Stimulated activated CD8-positive, alpha-beta memory T cell treated with anti-CD3 and anti-CD28 coated beads, Interleukin-15, amount 100 ng/mL, for 48 hours (primary cell): ENCODE measurements around the gene AUNIP.
"Not testable (repeated sequence)": the region's sequence is repeated elsewhere in the genome, so short reads cannot be mapped to it uniquely, and the experiment has no call there.

Experiments
- DNase-seq, 2 donors: peaks; one replicate each; pipeline ENCODE4 v3.0.0-alpha.2; 2020; ENCODE audit warnings: low read depth in 2 of 2

Gene AUNIP

GRCh38 chr1:25866288-25866687, 7.0 kb upstream of the AUNIP start:
- no peak for DNase-seq

GRCh38 chr1:25864434-25864833, 5.2 kb upstream of the AUNIP start:
- DNase-seq = no peak

GRCh38 chr1:25863486-25864262, 4.4 kb upstream of the AUNIP start:
- no peak for DNase-seq

GRCh38 chr1:25862785-25863485, 3.7 kb upstream of the AUNIP start:
- DNase-seq = no peak

- DNase-seq = no peak
Observed at GRCh38 chr1:25861316-25862286, 2.3 kb upstream of the AUNIP start.

- no peak for DNase-seq
Observed at GRCh38 chr1:25858494-25858893, 763 bp downstream of the AUNIP start.

DNA sequence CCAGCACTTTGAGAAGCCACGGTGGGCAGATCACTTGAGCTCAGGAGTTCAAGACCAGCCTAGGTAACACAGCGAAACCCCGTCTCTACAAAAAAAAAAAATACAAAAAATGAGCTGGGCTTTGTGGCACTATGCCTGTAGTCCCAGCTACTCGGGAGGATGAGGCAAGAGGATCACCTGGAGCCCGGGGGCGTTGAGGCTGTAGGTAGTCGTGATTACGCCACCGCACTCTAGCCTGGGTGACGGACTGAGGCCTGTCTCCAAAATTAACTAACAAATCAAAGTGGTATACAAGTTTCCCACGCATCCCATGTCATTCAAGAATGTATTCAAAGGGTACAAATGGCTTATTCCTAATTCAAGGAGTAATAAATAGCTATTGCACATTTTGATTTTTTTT, 2.4 kb downstream of the AUNIP start:
- no peak for DNase-seq

- no peak for DNase-seq
Observed at GRCh38 chr1:25854554-25854953, 4.7 kb downstream of the AUNIP start.

DNA sequence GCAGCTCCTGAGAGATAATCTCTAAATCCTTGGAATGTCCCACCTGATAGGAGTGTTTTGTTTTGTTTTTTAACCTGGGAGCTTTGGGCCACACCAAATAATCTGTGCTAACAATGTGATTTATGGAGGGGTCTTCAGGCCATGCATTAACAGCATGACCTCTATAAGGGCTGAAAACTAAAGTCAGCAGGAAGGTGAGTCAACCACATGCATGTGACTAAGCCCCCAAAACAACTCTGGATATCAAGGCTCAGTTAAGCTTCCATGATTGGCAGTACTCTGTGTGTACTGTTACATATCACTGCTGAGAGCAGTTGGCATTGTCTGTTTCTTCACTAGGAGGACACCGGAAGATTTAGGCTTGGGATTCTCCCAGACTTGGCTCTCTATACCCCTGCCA, 10.7 kb downstream of the AUNIP start:
- DNase-seq = no peak

DNA sequence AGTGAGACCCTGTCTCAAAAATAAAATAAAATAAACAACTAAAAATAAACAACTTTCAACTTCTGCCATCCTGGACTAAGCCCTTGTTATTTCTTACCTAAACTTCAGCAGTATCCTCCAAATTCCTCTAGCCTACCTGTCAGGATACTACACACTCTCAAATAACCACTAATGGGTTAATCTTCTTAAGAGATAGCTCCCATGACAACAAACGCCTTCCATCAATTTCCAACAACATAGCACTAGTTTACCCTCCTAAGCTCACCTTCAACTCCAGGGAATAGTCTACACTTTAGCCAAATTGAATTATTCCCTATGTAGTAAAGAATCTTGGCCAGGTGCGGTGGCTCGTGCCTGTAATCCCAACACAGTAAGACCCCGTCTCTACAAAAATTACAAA, 11.3 kb downstream of the AUNIP start:
- DNase-seq = no peak

- no peak for DNase-seq
Observed at GRCh38 chr1:25845664-25846063, 13.6 kb downstream of the AUNIP start.

- no peak for DNase-seq
Observed at GRCh38 chr1:25844536-25845337, 14.5 kb downstream of the AUNIP start.

GRCh38 chr1:25843483-25843882, 15.8 kb downstream of the AUNIP start:
- DNase-seq = no peak

DNA sequence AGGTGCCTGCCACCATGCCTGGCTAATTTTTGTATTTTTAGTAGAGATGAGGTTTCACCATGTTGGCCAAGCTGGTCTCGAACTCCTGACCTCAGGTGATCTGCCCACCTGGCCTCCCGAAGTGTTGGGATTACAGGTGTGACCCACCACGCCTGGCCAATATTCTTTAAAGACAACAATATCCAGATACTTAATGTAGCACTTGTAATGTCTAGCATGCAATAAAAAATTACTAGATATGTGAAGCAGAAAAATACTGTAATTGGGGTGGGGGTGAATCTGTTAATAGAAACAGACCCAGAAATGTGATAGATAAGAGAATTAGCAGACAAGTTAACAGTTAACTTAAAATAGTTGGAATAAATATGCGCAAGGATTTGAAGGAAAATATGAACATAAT, 19.4 kb downstream of the AUNIP start:
- DNase-seq = not testable (repeated sequence)

GRCh38 chr1:25837262-25837875, 21.9 kb downstream of the AUNIP start:
- DNase-seq = no peak

DNA sequence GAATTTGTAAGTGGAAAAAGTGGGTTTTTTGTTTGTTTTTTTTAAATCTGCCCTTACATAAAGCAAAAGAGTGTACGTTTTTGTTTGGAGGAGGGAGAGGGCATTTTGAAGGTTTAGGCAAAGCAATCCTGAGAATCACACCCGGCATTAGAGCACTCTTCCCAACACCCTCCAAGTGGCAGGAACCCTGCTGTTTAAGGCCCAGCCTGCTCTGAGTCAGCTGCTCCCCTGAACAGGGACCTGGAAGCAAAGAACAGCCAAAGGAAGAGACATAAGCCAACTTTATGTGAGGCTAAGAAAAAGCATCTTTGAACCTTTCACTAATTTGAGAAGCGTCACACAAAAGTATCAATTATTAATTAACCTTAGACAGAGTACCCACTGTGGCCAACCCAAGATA, 22.6 kb downstream of the AUNIP start:
- no peak for DNase-seq

DNA sequence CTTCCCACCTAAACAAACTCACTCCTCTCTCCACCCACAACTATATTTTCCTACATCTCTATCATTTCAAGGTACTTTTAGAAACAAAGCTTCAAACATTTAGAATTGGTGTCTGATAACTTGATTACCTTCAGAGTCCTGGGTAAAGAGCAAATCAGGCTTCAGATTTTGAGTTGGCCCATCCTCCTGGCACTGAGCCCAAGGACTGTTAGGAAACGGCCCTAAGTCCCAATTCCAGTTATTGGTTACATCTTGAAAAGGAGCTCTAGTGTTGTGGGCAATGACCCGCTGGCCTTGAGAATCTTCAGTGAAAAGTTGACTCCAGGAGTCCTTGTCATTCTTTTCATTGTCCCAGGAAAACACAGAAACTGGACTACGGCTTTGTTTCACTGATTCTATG, 24.4 kb downstream of the AUNIP start:
- no peak for DNase-seq

- no peak for DNase-seq
Observed at GRCh38 chr1:25833158-25833557, 26.1 kb downstream of the AUNIP start.

DNA sequence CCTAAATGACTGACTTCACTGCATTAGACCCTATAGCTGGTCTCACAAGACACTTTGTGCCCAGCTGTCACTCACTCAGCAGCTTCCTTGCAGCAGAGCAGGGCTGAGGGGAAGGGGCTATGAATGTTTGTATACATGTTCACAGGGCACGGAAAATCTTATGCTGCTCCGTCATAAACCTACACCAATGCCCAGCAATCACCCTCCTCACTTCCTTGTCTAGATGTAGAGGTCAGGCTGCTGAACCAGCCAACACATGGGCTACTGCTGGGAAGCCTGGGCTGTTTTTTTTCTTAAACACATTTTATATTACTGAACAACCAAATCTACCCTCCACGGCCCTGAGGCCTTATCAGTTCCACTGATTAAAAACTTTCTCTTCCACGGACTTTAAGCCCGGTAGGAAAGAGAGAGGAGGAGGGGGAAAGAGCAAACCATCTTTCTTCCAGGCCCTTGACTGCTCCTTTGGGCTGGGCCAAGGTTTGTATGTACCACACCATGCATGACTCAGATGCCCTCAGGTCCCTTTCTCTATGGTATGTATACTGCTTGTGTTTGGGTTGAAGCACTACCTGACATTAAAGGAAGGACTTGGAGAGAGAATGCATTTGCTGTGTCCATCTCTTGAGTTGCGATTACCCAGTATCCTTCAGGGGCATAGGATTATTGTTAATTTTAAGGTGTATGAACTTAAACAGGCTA, 26.8 kb downstream of the AUNIP start:
- DNase-seq = no peak

GRCh38 chr1:25831569-25832196, 27.6 kb downstream of the AUNIP start:
- DNase-seq = no peak
